Superior temporal gyrus (tissue), 1 donor: ENCODE data around the gene SLC2A5.
A peak's percentile ranks its signal among the peaks of the same experiment; 100 is the strongest.
"Not testable (repeated sequence)": the region's sequence is repeated elsewhere in the genome, so short reads cannot be mapped to it uniquely, and the experiment has no call there.

Source experiments
- DNase-seq: peaks from one replicate; pipeline ENCODE4 v3.0.0-alpha.2; 2016; ENCODE audit errors: extremely low spot score

Gene SLC2A5, protein sequence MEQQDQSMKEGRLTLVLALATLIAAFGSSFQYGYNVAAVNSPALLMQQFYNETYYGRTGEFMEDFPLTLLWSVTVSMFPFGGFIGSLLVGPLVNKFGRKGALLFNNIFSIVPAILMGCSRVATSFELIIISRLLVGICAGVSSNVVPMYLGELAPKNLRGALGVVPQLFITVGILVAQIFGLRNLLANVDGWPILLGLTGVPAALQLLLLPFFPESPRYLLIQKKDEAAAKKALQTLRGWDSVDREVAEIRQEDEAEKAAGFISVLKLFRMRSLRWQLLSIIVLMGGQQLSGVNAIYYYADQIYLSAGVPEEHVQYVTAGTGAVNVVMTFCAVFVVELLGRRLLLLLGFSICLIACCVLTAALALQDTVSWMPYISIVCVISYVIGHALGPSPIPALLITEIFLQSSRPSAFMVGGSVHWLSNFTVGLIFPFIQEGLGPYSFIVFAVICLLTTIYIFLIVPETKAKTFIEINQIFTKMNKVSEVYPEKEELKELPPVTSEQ

DNA sequence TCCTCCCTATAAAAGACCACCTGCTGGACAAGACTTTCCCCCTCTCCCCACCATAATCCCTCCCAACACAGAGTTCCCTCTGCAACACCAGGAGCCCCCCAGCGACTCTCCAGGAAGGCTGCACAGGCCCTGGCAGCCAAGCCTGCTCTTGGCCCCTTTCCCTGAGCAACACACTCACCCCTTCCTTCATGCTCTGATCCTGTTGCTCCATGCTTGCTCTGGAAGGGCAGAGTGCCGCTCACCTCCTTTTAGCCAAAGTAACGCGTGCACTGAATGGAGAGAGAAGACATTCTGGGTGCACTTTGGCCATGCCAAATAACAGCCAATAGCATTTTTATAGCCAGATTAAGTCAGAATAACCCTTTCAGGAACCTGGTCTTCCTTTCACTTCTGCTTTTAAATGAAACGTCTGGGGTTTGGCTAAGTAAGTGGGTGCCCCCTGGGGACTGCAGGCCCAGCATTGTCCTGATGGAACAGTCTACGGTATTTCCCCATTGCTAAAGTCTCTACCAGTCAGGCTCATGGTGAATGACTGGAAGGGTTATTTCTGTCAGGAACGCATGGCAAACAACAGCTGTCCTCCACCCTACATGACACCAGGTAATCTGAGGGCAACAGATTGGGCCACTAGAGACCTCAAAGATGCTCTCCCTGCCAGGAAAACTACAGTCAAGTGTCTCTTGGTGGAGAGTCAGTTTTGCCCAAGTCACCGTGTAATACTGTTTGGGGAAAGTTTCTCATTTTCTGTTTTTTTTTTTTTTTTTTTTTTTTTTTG lies at the start of gene SLC2A5:
SLC2A5 (minus strand) TSS at position 310 of the 775 bp plus-strand sequence; CDS start at position 211, 99 bp downstream.
- peak; percentile 47 for DNase-seq

GRCh38 chr1:9118186-9118585 lies 48.8 kb upstream of the SLC2A5 start:
- no peak for DNase-seq

- DNase-seq, result no peak
Measured at GRCh38 chr1:9115351-9116205, 46.1 kb upstream of the SLC2A5 start.

DNA sequence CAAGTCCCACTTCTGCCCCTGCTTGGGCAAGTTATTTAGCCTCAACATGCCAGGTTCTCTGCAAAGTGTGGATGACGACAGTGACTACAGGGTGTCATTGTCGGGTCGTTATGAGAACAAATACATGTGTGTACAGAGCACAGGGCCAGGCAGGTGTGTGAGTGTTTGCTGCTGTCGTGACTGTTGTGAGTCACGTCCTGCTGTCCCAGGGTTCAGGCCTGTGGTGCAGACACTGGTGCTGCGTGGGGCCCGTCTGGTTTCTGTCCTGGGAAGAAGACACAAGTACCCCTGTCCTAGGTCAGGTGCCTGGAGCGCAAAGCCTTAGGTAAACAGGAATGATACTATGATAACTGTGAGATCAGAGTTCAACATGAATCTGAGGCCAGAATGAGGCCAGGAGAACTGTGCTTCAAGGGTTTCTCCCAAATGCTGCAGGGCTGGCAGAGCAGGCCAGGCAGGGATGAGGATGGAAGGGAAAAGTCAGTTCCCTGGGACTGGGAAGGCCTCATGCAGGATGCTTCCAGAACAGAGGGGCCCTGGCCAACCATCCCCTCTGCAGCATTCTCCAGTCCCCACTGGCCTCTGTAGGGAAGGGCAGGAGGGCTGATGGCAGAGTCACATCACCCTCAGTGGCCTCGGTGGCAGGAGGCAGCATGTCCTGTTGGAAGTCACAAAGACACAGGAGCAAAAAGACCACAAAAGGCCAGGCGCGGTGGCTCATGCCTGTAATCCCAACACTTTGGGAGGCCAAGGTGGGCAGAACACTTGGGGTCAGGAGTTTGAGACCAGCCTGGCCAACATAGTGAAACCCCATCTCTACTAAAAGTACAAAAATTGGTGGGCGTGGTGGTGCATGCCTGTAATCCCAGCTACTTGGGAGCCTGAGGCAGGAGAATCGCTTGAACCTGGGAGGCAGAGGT lies 43.8 kb upstream of the SLC2A5 start:
- no peak for DNase-seq

- no peak for DNase-seq
Measured at GRCh38 chr1:9111957-9112356, 42.5 kb upstream of the SLC2A5 start.

DNA sequence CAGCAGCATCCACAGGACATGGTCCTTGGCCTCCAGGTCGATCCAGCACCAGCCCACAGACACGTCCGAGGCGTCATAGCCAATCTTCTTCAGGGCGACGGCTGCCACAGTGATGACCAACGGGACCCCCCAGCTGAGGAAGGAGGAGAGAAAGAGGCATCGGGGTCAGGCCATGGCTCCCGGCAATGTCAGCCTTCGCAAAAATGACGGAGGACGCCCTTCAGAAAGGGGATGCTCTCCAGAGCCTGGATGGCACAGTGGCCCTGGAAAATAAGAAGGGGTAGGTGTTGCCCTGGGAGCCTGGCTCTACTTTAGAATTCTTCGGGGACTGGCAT lies 41.9 kb upstream of the SLC2A5 start:
- no peak for DNase-seq

- peak; percentile 86 for DNase-seq
Measured at GRCh38 chr1:9110669-9111356, 41.4 kb upstream of the SLC2A5 start.

- no peak for DNase-seq
Measured at GRCh38 chr1:9108056-9108665, 38.7 kb upstream of the SLC2A5 start.

DNA sequence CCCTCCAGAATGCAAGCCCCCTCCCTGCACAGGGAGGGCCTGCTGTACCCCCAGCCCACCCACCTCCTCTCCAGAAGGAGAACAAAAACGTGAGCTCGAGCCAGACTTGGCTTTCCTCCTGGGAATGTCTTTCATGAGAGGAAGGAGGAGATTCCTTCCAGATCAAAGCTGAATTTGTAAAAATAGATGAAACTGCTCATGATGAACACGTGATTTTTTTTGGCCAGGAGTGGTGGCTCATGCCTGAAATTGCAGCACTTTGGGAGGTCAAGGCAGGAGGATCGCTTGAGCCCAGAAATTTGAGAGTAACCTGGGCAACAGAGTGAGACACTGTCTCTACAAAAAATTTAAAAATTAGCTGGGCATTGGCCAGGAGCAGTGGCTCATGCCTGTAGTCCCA lies 37.7 kb upstream of the SLC2A5 start:
- no peak for DNase-seq

GRCh38 chr1:9106286-9106685 lies 36.9 kb upstream of the SLC2A5 start:
- DNase-seq, result no peak

GRCh38 chr1:9105336-9105867 lies 36.0 kb upstream of the SLC2A5 start:
- DNase-seq, result no peak

GRCh38 chr1:9101510-9102146 lies 32.2 kb upstream of the SLC2A5 start:
- DNase-seq, result peak; percentile 60

DNA sequence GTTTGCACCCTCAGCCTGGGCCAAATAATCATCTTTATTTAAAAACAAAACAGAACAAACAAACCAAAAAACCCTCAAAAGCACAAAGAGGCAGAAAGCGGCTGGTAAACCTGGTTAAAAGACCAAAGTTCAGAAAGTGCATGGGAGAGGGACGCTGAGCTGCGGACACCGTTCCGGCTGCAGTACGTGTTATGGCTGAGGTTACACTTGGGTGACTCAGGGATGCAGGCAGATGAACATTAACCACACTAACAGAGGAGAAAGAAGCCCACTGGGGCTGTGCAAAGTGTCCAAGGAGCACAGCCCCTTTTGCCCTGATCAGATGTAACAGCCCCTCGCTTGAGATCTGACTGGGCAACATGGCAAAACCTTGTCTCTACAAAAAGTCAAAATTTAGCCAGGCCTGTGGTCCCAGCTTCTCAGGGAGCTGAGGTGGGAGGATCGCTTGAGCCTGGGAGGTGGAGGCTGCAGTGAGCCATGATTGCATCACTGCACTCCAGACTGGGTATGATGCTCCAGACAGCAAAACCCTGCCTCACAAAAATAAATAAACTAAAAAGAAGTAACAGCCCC lies 31.1 kb upstream of the SLC2A5 start:
- DNase-seq, result no peak

- no peak for DNase-seq
Measured at GRCh38 chr1:9099555-9099954, 30.1 kb upstream of the SLC2A5 start.

- DNase-seq, result no peak
Measured at GRCh38 chr1:9097947-9098705, 28.7 kb upstream of the SLC2A5 start.

DNA sequence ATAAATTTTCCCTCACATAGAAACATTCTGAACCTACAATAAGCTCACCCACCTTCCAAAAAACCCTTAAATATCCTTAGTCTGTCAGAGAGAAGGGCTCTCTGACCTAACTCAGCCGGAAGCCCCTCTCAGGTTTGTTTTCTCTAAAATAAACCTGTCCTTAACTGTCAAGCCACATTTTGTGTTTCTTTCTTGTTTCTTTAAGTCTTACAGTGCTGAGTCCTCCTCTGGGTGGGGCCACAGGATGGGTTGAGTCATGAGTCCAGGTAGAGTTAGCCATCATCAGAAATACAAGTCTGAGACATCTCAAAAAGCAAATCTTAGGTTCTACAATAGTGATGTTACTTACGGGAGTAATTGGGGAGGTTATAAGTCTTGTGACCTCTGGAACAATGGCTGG lies 26.4 kb upstream of the SLC2A5 start:
- no peak for DNase-seq

DNA sequence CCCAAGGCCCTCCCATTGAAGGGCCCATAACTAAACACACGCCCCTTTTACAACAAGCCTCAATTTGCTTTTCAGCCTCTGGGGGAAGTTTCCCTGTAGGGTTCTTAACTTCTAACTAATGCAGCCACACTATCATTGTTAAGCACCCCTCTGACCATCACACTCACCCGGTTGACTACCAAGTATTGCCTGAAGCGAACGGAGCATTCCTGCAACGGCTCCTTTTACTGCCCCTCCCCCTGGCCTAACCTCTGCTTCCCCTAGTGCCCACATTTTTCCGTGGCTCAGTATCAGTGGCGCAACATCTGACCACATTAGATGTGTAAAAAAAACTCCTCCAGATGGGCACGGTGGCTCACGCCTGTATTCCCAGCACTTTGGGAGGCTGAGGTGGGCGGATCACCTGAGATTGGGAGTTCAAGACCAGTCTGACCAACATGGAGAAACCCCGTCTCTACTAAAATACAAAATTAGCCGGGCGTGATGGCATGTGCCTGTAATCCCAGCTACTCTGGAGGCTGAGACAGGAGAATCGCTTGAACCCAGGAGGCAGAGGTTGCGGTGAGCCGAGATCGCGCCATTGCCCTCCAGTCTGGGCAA lies 24.7 kb upstream of the SLC2A5 start:
- DNase-seq, result not testable (repeated sequence)

DNA sequence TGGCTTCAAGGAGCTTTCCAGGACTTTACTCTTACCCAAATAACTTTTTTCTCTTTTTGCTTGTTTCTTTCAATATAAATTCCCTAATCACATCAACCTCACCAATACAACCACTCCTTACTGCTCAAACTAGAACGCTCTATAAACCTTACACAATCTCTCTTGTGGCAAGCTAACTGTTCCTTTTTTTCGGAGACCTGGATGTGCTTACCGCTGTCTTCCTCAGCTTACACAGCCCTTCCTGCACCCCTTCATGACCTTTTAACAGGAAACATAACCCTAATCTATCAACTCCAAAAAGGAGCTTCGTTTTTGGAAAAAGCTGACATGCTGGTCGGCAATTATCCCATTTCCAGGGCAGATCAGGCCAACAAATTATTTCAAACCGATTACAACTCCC lies 24.1 kb upstream of the SLC2A5 start:
- no peak for DNase-seq
